HFFc6 (cell line): ENCODE results near the gene POC5. TPM values are rescaled to one million over a fixed set of nuclear protein-coding genes. Genes with fewer than 3 reads are reported as not detected.

Experiments
- DNase-seq: peaks from one replicate; pipeline ENCODE4 v3.0.0-alpha.2; 2018
- H3K27ac Mint-ChIP-seq: 2 replicates; pipeline ENCODE4 v1.8.0; 2020; ENCODE audit warnings: mild to moderate bottlenecking, mixed read lengths
- H3K27me3 Mint-ChIP-seq: 2 replicates; pipeline ENCODE4 v1.8.0; 2021; ENCODE audit warnings: mild to moderate bottlenecking, moderate library complexity, mixed read lengths; ENCODE audit not compliant: insufficient read depth
- H3K36me3 Mint-ChIP-seq: 2 replicates; pipeline ENCODE4 v1.8.0; 2021; ENCODE audit warnings: low read depth, mixed read lengths
- H3K4me1 Mint-ChIP-seq: 2 replicates; pipeline ENCODE4 v1.8.0; 2020; ENCODE audit warnings: low read depth, mixed read lengths
- H3K4me3 Mint-ChIP-seq: 2 replicates; pipeline ENCODE4 v1.8.0; 2020; ENCODE audit warnings: mild to moderate bottlenecking, moderate library complexity, mixed read lengths
- H3K9me3 Mint-ChIP-seq: 2 replicates; pipeline ENCODE4 v1.8.0; 2020; ENCODE audit warnings: mild to moderate bottlenecking, mixed read lengths
- CTCF ChIP-seq: fragments of 200-600 bp; sonication (generic); IDR thresholded peaks from 2 replicates; pipeline ENCODE4 v1.5.0; 2021; ENCODE audit warnings: antibody characterized with exemption, mild to moderate bottlenecking
- total RNA-seq, 6 experiments: library from RNA; stranded (reverse); fragmentation: NEBNext Ultra II Directional; extraction: Animal tissue kit (Norgen Biotek cat#: 25700); gene quantifications; 2 replicates in 1 of 6; 3 replicates in 5 of 6; pipeline ENCODE4 v1.2.3, GENCODE V29; 2021

POC5 gene
- total RNA-seq, 6 experiments from 2014 or later, result 3.7 to 6.9 (median 5.4) TPM

- no peaks in the 10 kb centered on the region for H3K27me3 Mint-ChIP-seq
- H3K4me1 Mint-ChIP-seq, result peaks cover 28% of the 10 kb centered on the region
- DNase-seq, result no peak
- no peak overlapping the region for H3K27ac Mint-ChIP-seq
- TF ChIP-seq CTCF, result no peak
- H3K4me3 Mint-ChIP-seq, result no peak overlapping the region
- no peaks in the 10 kb centered on the region for H3K9me3 Mint-ChIP-seq
- peaks cover 12% of the 10 kb centered on the region for H3K36me3 Mint-ChIP-seq
These were observed 5.1 kb downstream of the POC5 start for GRCh38 chr5:75712091-75712490.

- no peak overlapping the region for H3K27ac Mint-ChIP-seq
- H3K4me3 Mint-ChIP-seq, result no peak overlapping the region
- H3K4me1 Mint-ChIP-seq, result peaks cover 23% of the 10 kb centered on the region
- no peaks in the 10 kb centered on the region for H3K9me3 Mint-ChIP-seq
- no peak for DNase-seq
- H3K27me3 Mint-ChIP-seq, result no peaks in the 10 kb centered on the region
- TF ChIP-seq CTCF, result no peak
- H3K36me3 Mint-ChIP-seq, result peaks cover 12% of the 10 kb centered on the region
These were observed 6.1 kb downstream of the POC5 start for GRCh38 chr5:75711151-75711550.

GRCh38 chr5:75710637-75711036 is 6.6 kb downstream of the POC5 start:
- H3K36me3 Mint-ChIP-seq, result peaks cover 12% of the 10 kb centered on the region
- H3K27me3 Mint-ChIP-seq, result no peaks in the 10 kb centered on the region
- peaks cover 18% of the 10 kb centered on the region for H3K4me1 Mint-ChIP-seq
- H3K27ac Mint-ChIP-seq, result no peak overlapping the region
- H3K4me3 Mint-ChIP-seq, result no peak overlapping the region
- DNase-seq, result no peak
- TF ChIP-seq CTCF, result no peak
- H3K9me3 Mint-ChIP-seq, result no peaks in the 10 kb centered on the region

- no peak for TF ChIP-seq CTCF
- peaks cover 5% of the 10 kb centered on the region; the same call in 1 of the 2 replicates for H3K36me3 Mint-ChIP-seq
- H3K4me3 Mint-ChIP-seq, result no peak overlapping the region
- H3K9me3 Mint-ChIP-seq, result no peaks in the 10 kb centered on the region
- H3K27me3 Mint-ChIP-seq, result no peaks in the 10 kb centered on the region
- peak overlapping the region; percentile 40; the same call in 1 of the 2 replicates for H3K27ac Mint-ChIP-seq
- peaks cover 7% of the 10 kb centered on the region for H3K4me1 Mint-ChIP-seq
- peak; percentile 4 for DNase-seq
These were observed 9.2 kb downstream of the POC5 start for GRCh38 chr5:75707911-75708509.

GRCh38 chr5:75706775-75707174 is 10.5 kb downstream of the POC5 start:
- no peaks in the 10 kb centered on the region for H3K27me3 Mint-ChIP-seq
- peaks cover 7% of the 10 kb centered on the region for H3K4me1 Mint-ChIP-seq
- no peak for DNase-seq
- no peak for TF ChIP-seq CTCF
- no peak overlapping the region for H3K4me3 Mint-ChIP-seq
- H3K27ac Mint-ChIP-seq, result no peak overlapping the region
- H3K9me3 Mint-ChIP-seq, result no peaks in the 10 kb centered on the region
- peaks cover 17% of the 10 kb centered on the region for H3K36me3 Mint-ChIP-seq
